Measurements from ENCODE around the gene COL28A1.

COL28A1 gene

DNA sequence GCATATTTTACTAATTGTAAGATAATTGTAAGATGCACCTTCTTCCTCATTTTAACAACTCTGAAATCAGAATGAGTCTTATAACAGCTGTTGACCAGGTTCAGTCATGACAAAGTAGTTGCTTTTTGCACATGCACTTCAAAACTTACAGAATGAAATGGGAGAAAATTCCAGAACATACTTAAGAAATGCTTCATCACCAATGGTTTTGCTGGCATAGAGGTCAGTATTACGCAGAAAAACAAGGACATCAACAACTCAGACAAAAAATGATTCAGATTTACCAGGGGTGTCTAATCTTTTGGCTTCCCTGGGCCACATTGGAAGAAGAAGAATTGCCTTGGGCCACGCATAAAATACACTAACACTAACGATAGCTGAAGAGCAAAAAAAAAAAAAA, 13.3 kb downstream of the COL28A1 start:
- Mint-ChIP-seq H3K36me3 (ENCODE audit: low read depth) (no peaks in the 10 kb centered on the region), H3K4me1 (ENCODE audit: low read depth) (peaks cover 2% of the 10 kb centered on the region), H3K27me3 (ENCODE audit: low read depth) (peaks cover 5% of the 10 kb centered on the region), H3K9me3 (no peaks in the 10 kb centered on the region), H3K27ac (no peak overlapping the region), H3K4me3 (no peak overlapping the region)
- DNase-seq (ENCODE audit: low spot score): no peak

DNA sequence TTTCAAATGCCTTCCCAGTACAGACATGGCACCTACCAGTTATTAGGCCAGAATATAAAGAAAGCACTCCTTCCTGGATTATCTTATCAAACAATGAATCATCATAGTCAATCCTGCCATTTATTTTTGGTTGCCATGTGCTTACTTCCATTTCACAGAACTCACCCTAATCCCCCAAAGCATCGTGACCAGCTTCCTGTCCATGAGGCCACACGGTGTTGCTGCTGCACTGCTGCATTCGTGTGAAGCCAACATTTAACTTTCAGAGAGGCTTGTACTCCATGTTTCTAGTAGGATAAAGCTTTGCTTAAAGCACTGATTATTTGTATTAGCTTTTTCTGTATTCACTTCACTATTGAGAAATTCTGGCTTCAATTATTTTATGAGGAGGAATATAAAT, 14.4 kb downstream of the COL28A1 start:
- Mint-ChIP-seq H3K27me3 (ENCODE audit: low read depth) (peaks cover 4% of the 10 kb centered on the region), H3K4me3 (no peak overlapping the region), H3K9me3 (no peaks in the 10 kb centered on the region), H3K36me3 (ENCODE audit: low read depth) (no peaks in the 10 kb centered on the region), H3K27ac (no peak overlapping the region), H3K4me1 (ENCODE audit: low read depth) (peaks cover 2% of the 10 kb centered on the region)
- no peak for DNase-seq (ENCODE audit: low spot score)

DNA sequence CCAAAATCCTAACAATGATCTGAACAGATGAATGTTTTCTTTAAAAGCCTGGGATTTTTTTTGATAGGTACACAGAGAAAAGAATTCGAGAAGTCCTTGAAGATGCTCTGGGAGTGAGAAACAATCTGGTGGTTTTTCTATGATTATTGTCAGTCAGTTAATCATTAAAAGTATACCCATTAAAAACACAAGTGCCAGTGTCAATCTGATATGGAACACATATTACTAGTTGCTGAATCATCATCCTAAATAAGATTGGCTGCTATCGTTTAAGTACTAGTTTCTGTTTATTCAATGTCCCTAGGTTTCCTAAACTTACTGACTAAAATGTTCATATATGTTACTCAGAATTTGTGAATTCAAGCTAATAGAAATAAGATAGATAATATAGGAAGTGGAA, 16.1 kb downstream of the COL28A1 start:
- Mint-ChIP-seq H3K36me3 (ENCODE audit: low read depth) (no peaks in the 10 kb centered on the region), H3K27ac (no peak overlapping the region), H3K4me1 (ENCODE audit: low read depth) (peaks cover 2% of the 10 kb centered on the region), H3K9me3 (no peaks in the 10 kb centered on the region), H3K27me3 (ENCODE audit: low read depth) (peaks cover 3% of the 10 kb centered on the region), H3K4me3 (no peak overlapping the region)
- DNase-seq (ENCODE audit: low spot score): no peak

DNA sequence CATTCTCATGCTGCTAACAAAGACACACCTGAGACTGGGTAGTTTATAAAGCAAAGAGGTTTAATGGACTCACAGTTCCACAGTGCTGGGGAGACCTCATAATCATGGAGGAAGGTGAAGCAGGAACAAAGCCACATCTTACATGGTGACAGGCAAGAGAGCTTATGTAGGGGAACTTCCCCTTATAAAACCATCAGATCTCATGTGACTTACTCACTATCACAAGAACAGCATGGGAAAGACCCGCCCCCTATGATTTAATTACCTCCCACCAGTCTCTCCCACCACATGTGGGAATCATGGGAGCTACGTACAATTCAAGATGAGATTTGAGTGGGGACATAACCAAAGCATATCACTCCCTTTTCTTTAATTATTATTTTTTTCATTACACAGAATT, 16.6 kb downstream of the COL28A1 start:
- H3K27me3 Mint-ChIP-seq (ENCODE audit: low read depth): peaks cover 3% of the 10 kb centered on the region
- no peak overlapping the region for H3K27ac Mint-ChIP-seq
- H3K4me1 Mint-ChIP-seq (ENCODE audit: low read depth): peaks cover 2% of the 10 kb centered on the region
- no peaks in the 10 kb centered on the region for H3K36me3 Mint-ChIP-seq (ENCODE audit: low read depth)
- H3K9me3 Mint-ChIP-seq: no peaks in the 10 kb centered on the region
- DNase-seq (ENCODE audit: low spot score): no peak
- H3K4me3 Mint-ChIP-seq: no peak overlapping the region

DNA sequence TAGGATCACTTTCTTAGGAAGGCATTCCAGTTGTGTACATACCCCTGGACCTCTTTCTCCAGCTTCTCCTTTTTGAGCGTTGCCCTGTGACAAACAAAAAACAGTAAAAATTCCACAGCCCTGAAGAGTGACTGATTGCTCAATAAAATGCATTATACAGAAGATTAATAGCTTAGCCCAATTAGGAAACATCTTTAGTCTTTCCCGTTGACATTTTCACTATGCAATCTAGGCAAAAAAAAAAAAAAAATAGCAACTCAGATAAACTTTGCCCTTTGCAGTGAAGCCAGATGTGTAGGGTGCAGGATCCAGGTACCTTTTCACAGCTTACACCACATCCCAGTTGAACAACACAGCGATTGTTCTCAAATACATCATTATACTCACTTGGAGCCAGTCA, 17.9 kb downstream of the COL28A1 start:
- no peak overlapping the region for H3K4me3 Mint-ChIP-seq
- H3K36me3 Mint-ChIP-seq (ENCODE audit: low read depth): no peaks in the 10 kb centered on the region
- H3K9me3 Mint-ChIP-seq: no peaks in the 10 kb centered on the region
- H3K27ac Mint-ChIP-seq: no peak overlapping the region
- H3K4me1 Mint-ChIP-seq (ENCODE audit: low read depth): peaks cover 2% of the 10 kb centered on the region
- peaks cover 3% of the 10 kb centered on the region for H3K27me3 Mint-ChIP-seq (ENCODE audit: low read depth)
- no peak for DNase-seq (ENCODE audit: low spot score)

DNA sequence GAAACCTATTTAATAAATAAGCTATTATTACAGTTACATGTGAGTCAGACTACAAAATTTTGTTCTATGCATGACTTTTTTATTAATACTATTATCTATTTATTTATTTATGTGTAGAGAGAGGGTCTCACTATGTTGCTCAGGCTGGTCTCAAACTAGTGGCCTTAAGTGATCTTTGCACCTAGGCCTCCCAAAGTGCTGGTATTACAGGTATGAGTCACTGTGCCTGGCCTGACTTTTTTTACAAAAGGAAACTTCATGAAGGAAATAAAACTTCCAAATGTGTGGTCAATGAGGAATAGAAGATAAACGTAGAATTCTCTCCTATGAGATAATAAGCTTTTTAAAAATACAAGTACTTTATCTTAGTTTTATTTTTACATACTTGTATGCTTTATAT, 19.0 kb downstream of the COL28A1 start:
- Mint-ChIP-seq H3K27ac (no peak overlapping the region), H3K36me3 (ENCODE audit: low read depth) (no peaks in the 10 kb centered on the region), H3K9me3 (no peaks in the 10 kb centered on the region), H3K4me1 (ENCODE audit: low read depth) (peaks cover 2% of the 10 kb centered on the region), H3K4me3 (no peak overlapping the region), H3K27me3 (ENCODE audit: low read depth) (peaks cover 5% of the 10 kb centered on the region)
- no peak for DNase-seq (ENCODE audit: low spot score)

DNA sequence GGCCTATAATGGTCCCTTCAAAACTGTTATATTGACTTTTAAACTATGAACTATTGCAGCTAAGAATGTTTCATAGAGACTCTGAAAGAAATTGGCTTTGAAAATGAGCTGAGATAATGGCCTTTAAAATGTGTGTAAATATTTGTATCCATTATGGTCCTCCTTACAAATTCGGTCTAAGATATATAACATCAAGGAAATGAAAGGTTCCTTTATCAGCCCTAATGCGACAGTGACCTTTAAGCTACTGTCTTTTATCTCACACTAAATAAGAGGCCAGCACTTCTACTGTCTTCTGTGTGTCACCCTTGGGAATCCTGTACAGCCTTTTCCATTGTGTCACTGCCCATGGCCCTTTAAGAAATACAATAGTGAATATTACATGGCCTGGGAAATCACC, 19.5 kb downstream of the COL28A1 start:
- no peak for DNase-seq (ENCODE audit: low spot score)
- Mint-ChIP-seq H3K36me3 (ENCODE audit: low read depth) (no peaks in the 10 kb centered on the region), H3K27me3 (ENCODE audit: low read depth) (peaks cover 7% of the 10 kb centered on the region), H3K27ac (no peak overlapping the region), H3K9me3 (no peaks in the 10 kb centered on the region), H3K4me1 (ENCODE audit: low read depth) (peaks cover under 1% of the 10 kb centered on the region), H3K4me3 (no peak overlapping the region)

DNA sequence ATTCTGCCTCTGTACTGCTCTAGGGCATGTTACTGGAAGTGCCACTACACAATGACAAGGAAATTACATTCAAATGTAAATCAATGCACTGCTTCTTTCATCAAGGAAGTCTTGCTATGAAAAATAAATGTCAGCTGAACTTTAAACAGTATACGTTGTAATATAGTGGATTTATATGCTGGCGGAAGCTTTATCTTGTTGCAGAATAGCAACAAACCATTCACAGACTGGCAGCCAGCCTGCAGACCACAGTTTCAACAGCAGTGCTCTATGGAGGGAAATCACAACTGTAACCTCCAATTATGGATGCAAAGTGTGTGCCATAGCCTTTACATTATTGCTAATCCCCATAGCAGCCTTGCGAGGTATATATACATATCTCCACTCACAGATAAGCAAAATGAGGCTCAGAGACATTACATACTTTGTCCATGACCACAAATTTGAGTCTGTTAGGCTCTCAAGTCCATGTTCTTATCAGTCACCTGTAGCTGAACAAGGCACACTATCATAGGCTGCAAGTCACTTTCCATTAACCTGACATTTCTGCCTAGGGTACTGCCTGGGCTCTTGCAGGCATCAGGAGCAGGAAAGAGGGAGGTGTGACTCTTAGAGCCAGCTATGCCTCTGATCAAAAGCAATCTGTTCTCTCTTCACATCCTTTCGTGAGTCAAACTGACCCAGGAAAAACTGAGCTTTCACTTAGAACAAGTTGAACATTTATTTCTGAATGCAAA, 22.6 kb downstream of the COL28A1 start:
- H3K4me3 Mint-ChIP-seq: no peak overlapping the region
- no peaks in the 10 kb centered on the region for H3K9me3 Mint-ChIP-seq
- peaks cover 5% of the 10 kb centered on the region for H3K27me3 Mint-ChIP-seq (ENCODE audit: low read depth)
- H3K27ac Mint-ChIP-seq: no peak overlapping the region
- no peaks in the 10 kb centered on the region for H3K4me1 Mint-ChIP-seq (ENCODE audit: low read depth)
- H3K36me3 Mint-ChIP-seq (ENCODE audit: low read depth): no peaks in the 10 kb centered on the region
- no peak for DNase-seq (ENCODE audit: low spot score)

DNA sequence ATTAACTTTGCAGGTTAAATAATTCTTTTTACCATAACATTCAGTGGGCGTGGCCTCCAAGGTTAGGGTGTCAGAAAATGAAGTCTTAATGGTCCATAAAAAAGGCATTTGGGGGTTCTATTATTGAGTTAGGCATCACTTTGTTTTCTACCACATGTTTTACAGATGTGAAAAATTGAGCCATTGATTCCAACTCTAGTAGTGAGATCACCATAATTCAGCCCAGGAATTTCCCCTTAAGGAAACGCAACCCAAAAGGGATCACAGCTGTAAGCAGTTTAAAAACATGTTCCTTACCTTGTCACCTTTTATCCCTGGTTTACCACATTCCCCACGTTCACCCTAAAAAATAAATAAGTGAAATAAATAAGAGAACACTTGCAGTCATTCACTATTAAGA, 24.9 kb downstream of the COL28A1 start:
- no peak for DNase-seq (ENCODE audit: low spot score)
- no peak overlapping the region for H3K27ac Mint-ChIP-seq
- no peaks in the 10 kb centered on the region for H3K4me1 Mint-ChIP-seq (ENCODE audit: low read depth)
- H3K4me3 Mint-ChIP-seq: no peak overlapping the region
- H3K36me3 Mint-ChIP-seq (ENCODE audit: low read depth): no peaks in the 10 kb centered on the region
- peaks cover 5% of the 10 kb centered on the region for H3K27me3 Mint-ChIP-seq (ENCODE audit: low read depth)
- no peaks in the 10 kb centered on the region for H3K9me3 Mint-ChIP-seq

DNA sequence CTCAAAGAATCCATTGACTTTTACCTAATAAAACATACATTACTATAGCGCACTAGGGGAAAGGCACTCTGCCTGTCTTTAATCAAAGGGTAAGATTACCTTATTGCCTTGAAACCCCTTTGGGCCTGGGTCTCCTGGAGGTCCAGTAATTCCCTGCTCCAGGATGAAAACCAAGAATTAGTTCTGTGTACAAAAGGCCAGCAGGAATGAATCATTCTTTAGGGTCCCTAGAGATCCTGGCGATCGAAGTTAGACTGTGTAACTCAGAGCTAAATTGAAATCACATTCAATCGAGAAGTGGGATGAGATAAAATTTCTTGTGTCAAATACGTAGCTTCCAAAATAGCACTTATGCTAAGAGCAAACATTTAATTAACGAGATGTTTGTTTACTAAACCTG, 29.8 kb downstream of the COL28A1 start:
- H3K36me3 Mint-ChIP-seq (ENCODE audit: low read depth): no peaks in the 10 kb centered on the region
- no peak for DNase-seq (ENCODE audit: low spot score)
- H3K27ac Mint-ChIP-seq: no peak overlapping the region
- no peak overlapping the region for H3K4me3 Mint-ChIP-seq
- H3K9me3 Mint-ChIP-seq: no peaks in the 10 kb centered on the region
- H3K27me3 Mint-ChIP-seq (ENCODE audit: low read depth): no peaks in the 10 kb centered on the region
- no peaks in the 10 kb centered on the region for H3K4me1 Mint-ChIP-seq (ENCODE audit: low read depth)

DNA sequence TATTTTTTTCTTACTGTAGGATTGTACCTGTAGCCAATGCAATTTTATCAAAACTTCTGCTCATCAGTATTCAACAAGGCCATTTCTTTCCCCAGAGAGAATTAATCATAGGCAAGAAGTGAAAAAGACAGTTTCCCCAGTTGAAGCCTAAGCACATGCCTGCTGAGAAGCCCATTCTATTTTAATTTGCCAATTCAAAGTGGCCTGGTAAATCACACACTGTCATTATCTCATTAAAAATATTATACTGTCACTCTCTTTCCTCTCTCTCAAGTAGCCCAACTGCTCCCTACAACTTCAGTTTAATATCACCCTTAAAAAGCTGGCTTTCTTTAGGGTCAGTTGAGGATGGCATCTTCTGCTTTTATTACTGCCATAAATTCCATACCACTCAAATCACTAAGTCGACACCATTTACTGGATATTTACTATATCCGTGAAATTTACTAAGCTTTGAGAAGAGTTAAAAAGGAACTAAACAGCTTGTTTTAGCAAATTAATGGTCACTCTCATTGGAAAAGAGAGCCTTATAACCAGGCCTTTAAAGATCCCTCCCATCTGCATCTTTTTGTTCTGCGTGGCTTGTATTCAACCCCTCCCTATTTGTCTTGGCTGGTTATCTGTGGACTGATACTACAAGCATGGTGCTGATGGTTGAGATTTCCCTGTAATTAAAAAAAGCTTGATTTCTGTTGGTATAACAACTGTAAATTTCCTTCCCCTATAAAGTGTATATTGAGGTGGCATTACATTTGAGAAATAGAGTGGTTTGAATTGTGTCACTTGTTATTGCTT, 30.6 kb downstream of the COL28A1 start:
- Mint-ChIP-seq H3K27me3 (ENCODE audit: low read depth) (no peaks in the 10 kb centered on the region), H3K4me1 (ENCODE audit: low read depth) (no peaks in the 10 kb centered on the region), H3K36me3 (ENCODE audit: low read depth) (no peaks in the 10 kb centered on the region), H3K4me3 (no peak overlapping the region), H3K27ac (no peak overlapping the region), H3K9me3 (no peaks in the 10 kb centered on the region)
- no peak for DNase-seq (ENCODE audit: low spot score)

DNA sequence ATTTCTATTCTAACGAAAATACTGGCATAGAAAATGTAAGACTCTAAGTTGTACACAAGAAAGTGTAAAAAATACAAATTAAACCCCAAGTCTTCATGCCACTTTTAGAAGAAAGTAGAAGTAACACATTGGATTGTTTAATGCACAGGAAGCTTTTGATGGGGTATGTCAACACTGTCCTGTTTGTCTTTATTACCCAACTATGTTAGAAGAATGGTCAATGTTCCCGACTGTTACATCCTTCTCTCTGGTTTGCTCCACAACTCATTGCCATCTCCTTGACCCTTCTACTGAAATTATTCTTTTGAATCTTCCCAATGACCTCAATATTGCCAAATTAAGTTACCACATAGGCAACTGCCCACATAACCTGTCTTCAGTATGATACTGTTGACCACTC, 35.8 kb downstream of the COL28A1 start:
- Mint-ChIP-seq H3K27me3 (ENCODE audit: low read depth) (peaks cover 6% of the 10 kb centered on the region), H3K4me1 (ENCODE audit: low read depth) (no peaks in the 10 kb centered on the region), H3K9me3 (no peaks in the 10 kb centered on the region), H3K27ac (no peak overlapping the region), H3K4me3 (no peak overlapping the region), H3K36me3 (ENCODE audit: low read depth) (no peaks in the 10 kb centered on the region)
- no peak for DNase-seq (ENCODE audit: low spot score)

DNA sequence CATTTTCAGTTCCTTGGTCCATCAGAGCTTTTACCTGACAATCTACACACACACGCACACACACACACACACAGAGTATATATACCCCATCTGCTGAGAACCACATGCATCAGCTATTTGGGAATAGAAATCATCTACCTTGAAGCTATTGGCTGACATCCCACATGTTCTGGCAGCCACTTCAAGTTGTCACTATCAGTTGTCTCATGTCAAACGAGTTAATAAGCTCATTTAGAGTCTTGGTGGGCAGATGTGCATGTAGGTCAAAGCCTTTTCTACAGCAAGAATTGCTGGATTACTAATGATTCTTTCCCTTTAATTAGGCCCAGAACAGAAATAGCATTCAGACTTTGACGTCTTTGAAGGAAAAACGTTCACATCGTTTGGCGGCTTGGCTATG, 36.8 kb downstream of the COL28A1 start:
- Mint-ChIP-seq H3K36me3 (ENCODE audit: low read depth) (no peaks in the 10 kb centered on the region), H3K4me1 (ENCODE audit: low read depth) (no peaks in the 10 kb centered on the region), H3K9me3 (no peaks in the 10 kb centered on the region), H3K27me3 (ENCODE audit: low read depth) (peaks cover 6% of the 10 kb centered on the region), H3K27ac (no peak overlapping the region), H3K4me3 (no peak overlapping the region)
- DNase-seq (ENCODE audit: low spot score): no peak

DNA sequence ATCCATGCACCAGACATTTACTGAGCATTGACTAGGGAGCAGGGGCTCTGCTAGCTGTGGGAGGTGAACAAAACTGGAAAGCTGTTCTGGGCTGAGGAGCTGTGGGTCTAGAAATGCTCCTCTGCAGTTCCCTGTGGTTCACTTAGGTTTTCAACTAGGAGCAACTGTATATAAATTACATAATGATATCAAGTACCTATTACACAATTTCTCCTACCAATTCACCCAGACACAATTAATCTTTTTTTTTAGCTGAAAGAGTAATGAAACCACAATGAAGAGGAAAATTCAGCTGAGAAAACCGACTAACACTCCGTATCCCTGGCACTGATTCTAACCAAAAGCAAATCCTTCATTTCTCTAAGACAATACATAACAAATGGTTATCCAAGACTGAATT, 39.4 kb downstream of the COL28A1 start:
- no peak for DNase-seq (ENCODE audit: low spot score)
- Mint-ChIP-seq H3K27ac (no peak overlapping the region), H3K9me3 (no peaks in the 10 kb centered on the region), H3K4me1 (ENCODE audit: low read depth) (no peaks in the 10 kb centered on the region), H3K27me3 (ENCODE audit: low read depth) (peaks cover 6% of the 10 kb centered on the region), H3K4me3 (no peak overlapping the region), H3K36me3 (ENCODE audit: low read depth) (no peaks in the 10 kb centered on the region)

Measured in T-helper 2 cell treated with Interferon-gamma antibody and Interleukin-4, amounts not matched to agents 5 μg/mL and 100 μg/mL, for 36 hours (primary cell).